Activated T-helper 17 cell treated with anti-CD3 and anti-CD28 coated beads, Interleukin-2, amount 50 U/mL, for 72 hours (primary cell): ENCODE measurements around the gene NID2. TPM values are rescaled to one million over a fixed set of nuclear protein-coding genes. Genes with fewer than 3 reads are reported as not detected.

Experiments
- ATAC-seq: fragments of 150-1000 bp; cut with Tn5 transposase; replicated peaks from 2 replicates; pipeline ENCODE4 v1.10.0; 2021; ENCODE audit warnings: mild to moderate bottlenecking, moderate library complexity
- H3K27ac Mint-ChIP-seq: one replicate; pipeline ENCODE4 v1.8.0; 2022; ENCODE audit warnings: mixed read lengths
- H3K27me3 Mint-ChIP-seq: one replicate; pipeline ENCODE4 v1.8.0; 2022; ENCODE audit warnings: mixed read lengths
- H3K36me3 Mint-ChIP-seq: one replicate; pipeline ENCODE4 v1.8.0; 2022; ENCODE audit warnings: low read depth, mild to moderate bottlenecking, mixed read lengths
- H3K4me1 Mint-ChIP-seq: one replicate; pipeline ENCODE4 v1.8.0; 2022; ENCODE audit warnings: mixed read lengths
- H3K4me3 Mint-ChIP-seq: one replicate; pipeline ENCODE4 v1.8.0; 2022; ENCODE audit warnings: mild to moderate bottlenecking, mixed read lengths
- H3K9me3 Mint-ChIP-seq: one replicate; pipeline ENCODE4 v1.8.0; 2022; ENCODE audit warnings: mixed read lengths
- total RNA-seq, 2 donors: library from RNA; stranded (reverse); gene quantifications; one replicate each; pipeline ENCODE4 v1.2.3, GENCODE V29; 2022

The NID2 gene
- total RNA-seq, 2 donors from 2014 or later, result 0.13 TPM; not detected in 1

- Mint-ChIP-seq H3K36me3 (no peaks in the 10 kb centered on the region), H3K27me3 (peaks cover 5% of the 10 kb centered on the region), H3K4me3 (no peak overlapping the region)
Measured at GRCh38 chr14:52051871-52052270, 17.0 kb downstream of the NID2 start.

DNA sequence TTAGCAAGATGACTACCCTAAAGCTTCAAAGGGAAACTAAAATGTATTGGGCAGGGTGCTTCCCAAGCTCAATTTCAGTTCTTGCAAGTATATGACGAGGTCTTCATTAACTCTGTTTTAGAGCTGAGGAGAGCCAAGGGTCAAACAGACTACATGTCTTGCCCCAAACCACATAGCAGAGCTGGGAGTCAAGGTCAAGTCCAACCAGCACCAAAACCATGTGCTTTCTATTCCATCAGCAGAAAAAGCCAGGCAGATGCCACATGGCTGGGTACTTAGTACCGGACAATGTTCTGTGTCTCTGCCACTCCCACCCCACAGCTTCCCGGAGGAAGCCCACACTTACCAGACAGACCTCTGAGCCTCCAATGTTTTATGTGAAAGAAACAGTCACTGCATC is 17.6 kb downstream of the NID2 start:
- no peaks in the 10 kb centered on the region for H3K36me3 Mint-ChIP-seq
- H3K27me3 Mint-ChIP-seq, result peaks cover 5% of the 10 kb centered on the region
- no peak overlapping the region for H3K27ac Mint-ChIP-seq
- no peak overlapping the region for H3K4me3 Mint-ChIP-seq
- no peak for ATAC-seq
- no peaks in the 10 kb centered on the region for H3K4me1 Mint-ChIP-seq
- H3K9me3 Mint-ChIP-seq, result no peaks in the 10 kb centered on the region

More at GRCh38 chr14:52051871-52052270, 17.0 kb downstream of the NID2 start:
- Mint-ChIP-seq H3K4me1 (no peaks in the 10 kb centered on the region), H3K27ac (no peak overlapping the region), H3K9me3 (no peaks in the 10 kb centered on the region)
- ATAC-seq, result no peak

DNA sequence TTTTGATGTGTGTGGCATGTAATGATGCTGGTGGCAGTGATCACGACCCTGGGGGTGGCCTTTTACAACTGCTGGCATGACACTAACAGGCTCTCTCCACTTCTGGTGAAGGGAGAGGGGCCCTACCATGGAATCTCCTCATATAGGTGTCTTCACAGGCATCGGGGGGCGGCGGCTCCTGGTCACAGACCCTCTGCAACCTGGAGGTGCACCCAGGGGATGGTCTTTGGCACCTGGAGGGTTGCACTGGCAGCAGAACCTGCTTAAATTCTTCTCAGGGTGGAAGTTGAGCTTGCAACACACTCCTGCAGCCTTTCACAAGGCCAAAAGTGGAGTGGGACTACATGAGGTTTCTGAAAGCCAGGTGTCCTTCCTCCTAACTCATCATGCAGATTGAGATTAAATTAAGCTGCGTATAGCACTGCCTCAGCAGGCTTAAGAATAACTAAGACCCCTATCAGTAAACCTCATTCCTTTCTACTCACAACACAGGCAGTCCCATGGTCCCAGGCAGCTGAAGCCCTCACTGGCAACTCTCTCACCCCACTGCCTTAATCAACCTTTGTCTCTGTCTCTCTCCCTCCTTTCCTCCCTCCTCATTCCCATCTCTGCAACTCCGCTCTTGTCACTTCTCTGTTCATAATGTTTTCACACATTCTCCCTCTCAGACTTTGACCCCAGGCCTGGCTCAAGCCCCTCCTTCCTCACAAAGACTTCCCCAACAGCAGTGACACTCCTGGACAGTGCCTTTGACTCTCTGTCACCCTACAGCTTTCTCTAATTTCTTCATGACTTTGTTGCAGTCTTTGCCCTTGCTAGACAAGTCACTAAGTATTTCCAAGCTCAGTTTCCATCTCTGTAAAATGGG is 18.9 kb downstream of the NID2 start:
- no peak for ATAC-seq
- Mint-ChIP-seq H3K27me3 (no peaks in the 10 kb centered on the region), H3K9me3 (no peaks in the 10 kb centered on the region), H3K4me3 (no peak overlapping the region), H3K36me3 (no peaks in the 10 kb centered on the region), H3K27ac (no peak overlapping the region), H3K4me1 (no peaks in the 10 kb centered on the region)

- H3K9me3 Mint-ChIP-seq, result no peaks in the 10 kb centered on the region
- ATAC-seq, result no peak
- no peaks in the 10 kb centered on the region for H3K4me1 Mint-ChIP-seq
- H3K27me3 Mint-ChIP-seq, result no peaks in the 10 kb centered on the region
- no peaks in the 10 kb centered on the region for H3K36me3 Mint-ChIP-seq
- H3K27ac Mint-ChIP-seq, result no peak overlapping the region
- H3K4me3 Mint-ChIP-seq, result no peak overlapping the region
Measured at GRCh38 chr14:52049271-52049670, 19.6 kb downstream of the NID2 start.

GRCh38 chr14:52048641-52049204 is 20.1 kb downstream of the NID2 start:
- no peak for ATAC-seq
- peaks cover 2% of the 10 kb centered on the region for H3K4me1 Mint-ChIP-seq
- H3K4me3 Mint-ChIP-seq, result no peak overlapping the region
- no peak overlapping the region for H3K27ac Mint-ChIP-seq
- peaks cover 2% of the 10 kb centered on the region for H3K27me3 Mint-ChIP-seq
- no peaks in the 10 kb centered on the region for H3K9me3 Mint-ChIP-seq
- H3K36me3 Mint-ChIP-seq, result no peaks in the 10 kb centered on the region

- ATAC-seq, result no peak
- H3K4me1 Mint-ChIP-seq, result peaks cover 4% of the 10 kb centered on the region
- no peak overlapping the region for H3K27ac Mint-ChIP-seq
Measured at GRCh38 chr14:52048116-52048515, 20.7 kb downstream of the NID2 start.

GRCh38 chr14:52046376-52046917 is 22.4 kb downstream of the NID2 start:
- no peaks in the 10 kb centered on the region for H3K36me3 Mint-ChIP-seq
- H3K4me1 Mint-ChIP-seq, result peaks cover 4% of the 10 kb centered on the region
- no peaks in the 10 kb centered on the region for H3K9me3 Mint-ChIP-seq
- no peak overlapping the region for H3K27ac Mint-ChIP-seq
- no peak overlapping the region for H3K4me3 Mint-ChIP-seq
- ATAC-seq, result no peak
- H3K27me3 Mint-ChIP-seq, result peaks cover 3% of the 10 kb centered on the region

More at GRCh38 chr14:52048116-52048515, 20.7 kb downstream of the NID2 start:
- Mint-ChIP-seq H3K36me3 (no peaks in the 10 kb centered on the region), H3K4me3 (no peak overlapping the region), H3K9me3 (no peaks in the 10 kb centered on the region), H3K27me3 (peaks cover 3% of the 10 kb centered on the region)

DNA sequence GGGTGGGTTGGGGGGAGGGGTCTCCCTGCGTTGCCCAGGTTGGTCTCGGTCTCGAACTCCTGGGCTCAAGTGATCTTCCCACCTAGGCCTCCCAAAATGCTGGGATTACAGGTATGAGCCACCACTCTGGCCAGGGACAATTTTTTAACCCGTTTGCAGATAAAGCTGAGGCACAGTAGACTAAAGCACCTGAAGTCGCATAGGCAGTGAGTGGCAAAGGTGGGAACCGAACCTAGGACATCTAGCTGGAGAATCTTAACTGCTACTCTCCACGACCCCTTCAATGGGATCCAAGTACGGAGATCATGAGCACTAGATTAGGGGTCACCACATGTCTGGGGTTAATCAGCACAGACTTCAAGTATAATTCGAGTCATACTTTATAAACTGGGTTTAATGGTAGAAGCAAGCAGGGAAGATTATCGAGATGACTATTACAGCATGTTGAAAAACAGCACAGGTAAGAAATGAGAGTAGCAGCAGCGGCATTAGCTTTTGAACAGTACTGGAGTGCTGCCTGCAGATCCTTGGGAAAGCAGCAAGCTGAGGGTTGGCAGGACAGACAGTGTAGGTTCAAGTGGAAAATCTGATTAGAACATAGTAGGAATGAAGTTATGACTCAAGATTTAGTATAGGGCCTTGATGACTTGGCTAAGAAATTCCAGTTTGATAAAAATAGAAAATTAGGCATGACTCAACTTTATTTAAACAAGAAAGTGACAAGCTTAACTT is 23.9 kb downstream of the NID2 start:
- peaks cover 3% of the 10 kb centered on the region for H3K27me3 Mint-ChIP-seq
- H3K9me3 Mint-ChIP-seq, result no peaks in the 10 kb centered on the region
- H3K4me3 Mint-ChIP-seq, result no peak overlapping the region
- no peaks in the 10 kb centered on the region for H3K36me3 Mint-ChIP-seq
- peaks cover 4% of the 10 kb centered on the region for H3K4me1 Mint-ChIP-seq
- no peak overlapping the region for H3K27ac Mint-ChIP-seq
- ATAC-seq, result peak; percentile 74

DNA sequence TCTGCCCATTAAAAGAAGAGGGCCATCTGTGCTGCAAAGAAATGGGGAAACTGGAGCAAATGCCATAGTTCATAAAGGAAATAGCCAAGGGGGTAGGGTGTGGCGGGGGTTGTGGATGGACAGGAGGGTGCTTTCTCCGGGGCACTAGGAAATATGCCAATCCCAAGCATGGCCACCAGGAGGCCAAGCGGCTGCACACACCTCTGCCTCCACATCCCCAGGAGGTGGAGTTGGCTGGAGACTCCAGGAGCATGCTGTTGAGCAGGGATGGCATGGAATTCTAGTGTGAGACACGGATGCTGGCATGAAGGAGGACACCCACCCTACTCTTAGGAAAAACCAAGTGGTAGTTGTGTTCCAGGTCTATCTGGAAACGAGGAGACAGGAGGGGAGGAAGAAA is 25.2 kb downstream of the NID2 start:
- Mint-ChIP-seq H3K9me3 (no peaks in the 10 kb centered on the region), H3K27ac (no peak overlapping the region), H3K4me1 (peaks cover 4% of the 10 kb centered on the region), H3K36me3 (no peaks in the 10 kb centered on the region), H3K27me3 (peaks cover 3% of the 10 kb centered on the region), H3K4me3 (no peak overlapping the region)
- peak; percentile 63 for ATAC-seq

DNA sequence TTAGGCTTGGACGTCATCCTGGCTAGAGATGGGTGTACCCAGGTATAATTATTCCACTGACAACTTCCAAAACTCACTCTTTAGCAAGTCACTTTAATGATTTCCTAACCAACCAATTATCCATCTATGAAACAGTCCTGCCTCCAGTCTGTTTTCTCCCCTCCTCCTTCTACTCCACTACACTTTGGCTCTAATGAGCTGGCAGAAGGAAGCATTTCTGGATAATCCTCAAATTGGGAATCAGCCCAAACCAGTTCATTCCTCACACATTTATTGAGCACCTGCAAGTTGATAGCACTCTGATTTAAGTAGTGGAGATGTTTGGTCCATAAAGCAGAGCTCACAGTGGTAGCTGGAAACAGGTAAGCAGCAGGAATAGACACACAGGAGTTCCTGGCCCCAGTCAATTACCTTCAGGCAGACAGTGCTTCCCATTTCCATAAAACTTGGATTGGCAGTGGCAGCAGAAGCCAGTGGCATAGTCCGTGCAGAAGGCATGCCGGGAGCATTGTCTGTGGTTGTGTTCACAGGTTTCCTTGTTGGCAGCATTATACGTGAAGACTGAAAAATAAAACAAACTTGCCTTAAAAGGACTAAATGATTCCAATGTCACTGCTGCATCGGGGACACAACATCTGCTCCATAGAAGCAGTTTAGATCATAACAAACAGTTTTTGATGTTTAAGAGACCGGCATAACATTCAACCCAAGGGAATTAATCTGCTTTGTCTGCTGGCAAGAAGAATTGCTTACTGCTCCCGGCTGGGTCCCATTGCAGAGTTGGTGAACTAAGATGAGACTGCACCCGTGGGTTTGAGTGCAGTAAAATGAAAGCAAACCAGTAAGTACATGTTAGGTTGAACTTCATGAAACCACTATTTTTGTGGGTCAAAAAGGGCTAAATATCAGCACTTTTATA is 26.2 kb downstream of the NID2 start:
- Mint-ChIP-seq H3K4me3 (no peak overlapping the region), H3K27me3 (peaks cover 3% of the 10 kb centered on the region), H3K9me3 (no peaks in the 10 kb centered on the region)

GRCh38 chr14:52040598-52040997 is 28.3 kb downstream of the NID2 start:
- H3K9me3 Mint-ChIP-seq, result peaks cover 3% of the 10 kb centered on the region
- no peak overlapping the region for H3K4me3 Mint-ChIP-seq
- H3K36me3 Mint-ChIP-seq, result no peaks in the 10 kb centered on the region
- H3K4me1 Mint-ChIP-seq, result peaks cover 4% of the 10 kb centered on the region
- peaks cover 11% of the 10 kb centered on the region for H3K27me3 Mint-ChIP-seq
- H3K27ac Mint-ChIP-seq, result no peak overlapping the region
- no peak for ATAC-seq

More for the DNA sequence above, 26.2 kb downstream of the NID2 start:
- no peak overlapping the region for H3K27ac Mint-ChIP-seq
- H3K4me1 Mint-ChIP-seq, result peaks cover 4% of the 10 kb centered on the region
- H3K36me3 Mint-ChIP-seq, result no peaks in the 10 kb centered on the region
- no peak for ATAC-seq

- Mint-ChIP-seq H3K27me3 (peaks cover 11% of the 10 kb centered on the region), H3K36me3 (no peaks in the 10 kb centered on the region), H3K4me1 (peaks cover 4% of the 10 kb centered on the region), H3K4me3 (no peak overlapping the region), H3K27ac (no peak overlapping the region), H3K9me3 (peaks cover 3% of the 10 kb centered on the region)
- ATAC-seq, result no peak
Measured at GRCh38 chr14:52039124-52039815, 29.6 kb downstream of the NID2 start.

GRCh38 chr14:52033101-52033642 is 35.7 kb downstream of the NID2 start:
- Mint-ChIP-seq H3K27me3 (peaks cover 9% of the 10 kb centered on the region), H3K27ac (no peak overlapping the region), H3K4me1 (no peaks in the 10 kb centered on the region), H3K9me3 (peaks cover 3% of the 10 kb centered on the region), H3K36me3 (no peaks in the 10 kb centered on the region), H3K4me3 (no peak overlapping the region)
- no peak for ATAC-seq
